Spleen (tissue), 7 donors: ENCODE data around the gene RAB10.
A peak's percentile ranks its signal among the peaks of the same experiment; 100 is the strongest.

Experiments used
- CTCF ChIP-seq, 11 experiments: fragments of 200-600 bp in 7 of 11; fragments of 450-650 bp in 4 of 11; sonication (generic) in 4 of 11; IDR thresholded peaks in 8 of 11; conservative IDR thresholded peaks in 3 of 11; 1 replicate in 7 of 11; 2 replicates in 4 of 11; pipeline versions ENCODE4 v1.4.0 to v1.8.0; 2016 to 2021; ENCODE audit warnings: antibody characterized with exemption in 11 of 11, inconsistent platforms in 4 of 11, mild to moderate bottlenecking in 1 of 11
- POLR2A ChIP-seq, 3 donors: fragments of 450-650 bp; IDR thresholded peaks; one replicate each; pipeline ENCODE4 v1.5.1; 2017; ENCODE audit warnings: antibody characterized with exemption in 3 of 3, mild to moderate bottlenecking in 1 of 3
- POLR2AphosphoS5 ChIP-seq, 3 donors: sonication (generic); formaldehyde crosslinking; IDR thresholded peaks; one replicate each; pipeline ENCODE4 v1.5.1; 2017; ENCODE audit warnings: antibody characterized with exemption in 3 of 3
- donor health status: DM: no; HTN: no; CAD: no; lungs with moderate emphysema.
- donor health status: DM: no; HTN: no; CAD: no.
- donor health status: DM: no; HTN: no; CAD: no.

- TF ChIP-seq POLR2A (IDR thresholded peaks at IDR 0.05) (peak in 1 of 3 donors; percentile 6), POLR2AphosphoS5 (IDR thresholded peaks at IDR 0.05) (no peak), CTCF (IDR thresholded peaks at IDR 0.05 in 8 of 11, conservative IDR thresholded peaks at IDR 0.05 in 3 of 11) (no peak)
Measured at GRCh38 chr2:26034637-26034992, 731 bp downstream of the RAB10 start.
